Measurements from ENCODE around the gene TSEN54. TPM values are rescaled to one million over a fixed set of nuclear protein-coding genes. Genes with fewer than 3 reads are reported as not detected.

TSEN54 gene
- total RNA-seq, 1 experiment from 2014 or later, result 78.7 TPM

GRCh38 chr17:75542728-75543336 is 26.5 kb downstream of the TSEN54 start:
- intact Hi-C loops (cut with micrococcal nuclease; ENCODE audit: unreplicated experiment), result no loop called here
- no peaks in the 10 kb centered on the region for H3K27me3 ChIP-seq (ENCODE audit: control insufficient read depth, insufficient read depth, low read length)
- ATAC-seq (0 out of 2 replicates have a peak, but pooled peaks have one; percentile 37), DNase-seq (ENCODE audit: low read depth, low spot score) (no peak)
- no peaks in the 10 kb centered on the region for H3K36me3 ChIP-seq (ENCODE audit: control insufficient read depth, insufficient read depth, low read length)
- no peak overlapping the region for H3K27ac ChIP-seq (ENCODE audit: low read length)
- TF ChIP-seq SIN3A (IDR thresholded peaks at IDR 0.05; ENCODE audit: borderline replicate concordance, insufficient read depth, low read depth, low read length) (no peak), POLR2AphosphoS5 (IDR thresholded peaks at IDR 0.05; ENCODE audit: low read depth, low read length) (no peak), TCF7L2 (IDR thresholded peaks at IDR 0.05; ENCODE audit: low read depth, low read length) (no peak), CTCF (IDR thresholded peaks at IDR 0.05) (no peak), REST (IDR thresholded peaks at IDR 0.05; ENCODE audit: insufficient read depth in 1 of 2, low read depth in 2 of 2, low read length in 1 of 2) (no peak)
- H3K4me1 ChIP-seq (ENCODE audit: control insufficient read depth, insufficient read depth, low read length), result peaks cover 27% of the 10 kb centered on the region
- ChIA-PET POLR2A (no interaction called here), CTCF (no interaction called here)
- BruUV-seq (replicated peaks), result no TSS peak
- H3K9me3 ChIP-seq (ENCODE audit: control insufficient read depth, insufficient read depth, low read depth, low read length), result no peaks in the 10 kb centered on the region
- in situ Hi-C loops (cut with HindIII; ENCODE audit: low pct_unique_long_range_greater_than_20kb, low sequenced_read_pairs), result no loop called here
- no peak overlapping the region for H3K4me3 ChIP-seq (ENCODE audit: low read depth in 2 of 2, low read length in 2 of 2)

- no peak for DNase-seq (ENCODE audit: low read depth, low spot score)
- Histone ChIP-seq H3K27ac (ENCODE audit: low read length) (0 out of 2 replicates have a peak overlapping the region, but pooled peaks have one; percentile 6), H3K4me3 (ENCODE audit: low read depth in 2 of 2, low read length in 2 of 2) (no peak overlapping the region), H3K36me3 (ENCODE audit: control insufficient read depth, insufficient read depth, low read length) (no peaks in the 10 kb centered on the region), H3K27me3 (ENCODE audit: control insufficient read depth, insufficient read depth, low read length) (no peaks in the 10 kb centered on the region), H3K9me3 (ENCODE audit: control insufficient read depth, insufficient read depth, low read depth, low read length) (no peaks in the 10 kb centered on the region), H3K4me1 (ENCODE audit: control insufficient read depth, insufficient read depth, low read length) (peaks cover 29% of the 10 kb centered on the region)
- in situ Hi-C loops (cut with HindIII; ENCODE audit: low pct_unique_long_range_greater_than_20kb, low sequenced_read_pairs) (no loop called here), intact Hi-C loops (cut with micrococcal nuclease; ENCODE audit: unreplicated experiment) (no loop called here)
- ChIA-PET CTCF (no interaction called here), POLR2A (interaction anchor here (0.6 kb wide), 1 partner anchor 24 kb away, joined by 10 read pairs; no protein-coding TSS in a partner anchor)
- BruUV-seq (replicated peaks), result no TSS peak
- TF ChIP-seq REST (IDR thresholded peaks at IDR 0.05; ENCODE audit: insufficient read depth in 1 of 2, low read depth in 2 of 2, low read length in 1 of 2) (no peak), POLR2AphosphoS5 (IDR thresholded peaks at IDR 0.05; ENCODE audit: low read depth, low read length) (no peak), CTCF (IDR thresholded peaks at IDR 0.05) (no peak), TCF7L2 (IDR thresholded peaks at IDR 0.05; ENCODE audit: low read depth, low read length) (no peak), SIN3A (IDR thresholded peaks at IDR 0.05; ENCODE audit: borderline replicate concordance, insufficient read depth, low read depth, low read length) (no peak)
- no peak for ATAC-seq
These were observed 27.9 kb downstream of the TSEN54 start for GRCh38 chr17:75544250-75544649.

Data from Panc1 (cell line).